ENCODE data around the gene CYP2B6. TPM values are rescaled to one million over a fixed set of nuclear protein-coding genes. Genes with fewer than 3 reads are reported as not detected.

The CYP2B6 gene
- total RNA-seq (under 1 TPM in 2 of 9 donors, not detected in 7; 0.15 to 0.32 TPM), polyA plus RNA-seq (under 1 TPM in 1 of 3 donors, not detected in 2; 0.22 TPM)
- long read RNA-seq, donor 1, result 0 reads
- long read RNA-seq, donor 2, result 0 reads
- long read RNA-seq, donor 3, result 0 reads
- long read RNA-seq, donor 4, result 0 reads
- long read RNA-seq, donor 5, result 0 reads
- long read RNA-seq, donor 6, result 0 reads
- long read RNA-seq, donor 7, result 0 reads
- long read RNA-seq, donor 8, result 0 reads
- long read RNA-seq, donor 9, result 0 reads
- long read RNA-seq, donor 10, result 0 reads

DNA sequence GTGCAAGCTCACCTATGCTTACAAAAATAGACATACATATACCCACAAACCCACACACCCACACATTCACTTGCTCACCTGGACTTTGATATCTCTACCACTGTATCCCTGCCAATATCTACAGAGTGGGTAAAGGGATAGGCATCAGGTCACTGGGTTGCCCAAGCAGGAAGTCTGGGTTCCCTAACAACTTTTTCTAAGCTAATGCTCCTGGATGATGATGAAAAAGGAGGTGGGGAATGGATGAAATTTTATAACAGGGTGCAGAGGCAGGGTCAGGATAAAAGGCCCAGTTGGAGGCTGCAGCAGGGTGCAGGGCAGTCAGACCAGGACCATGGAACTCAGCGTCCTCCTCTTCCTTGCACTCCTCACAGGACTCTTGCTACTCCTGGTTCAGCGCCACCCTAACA lies at the start of gene CYP2B6:
TSS of gene CYP2B6 (plus strand) at position 311 of the 410 bp plus-strand sequence. CDS start at position 335, 24 bp downstream.
- TF ChIP-seq, protein P1, sequence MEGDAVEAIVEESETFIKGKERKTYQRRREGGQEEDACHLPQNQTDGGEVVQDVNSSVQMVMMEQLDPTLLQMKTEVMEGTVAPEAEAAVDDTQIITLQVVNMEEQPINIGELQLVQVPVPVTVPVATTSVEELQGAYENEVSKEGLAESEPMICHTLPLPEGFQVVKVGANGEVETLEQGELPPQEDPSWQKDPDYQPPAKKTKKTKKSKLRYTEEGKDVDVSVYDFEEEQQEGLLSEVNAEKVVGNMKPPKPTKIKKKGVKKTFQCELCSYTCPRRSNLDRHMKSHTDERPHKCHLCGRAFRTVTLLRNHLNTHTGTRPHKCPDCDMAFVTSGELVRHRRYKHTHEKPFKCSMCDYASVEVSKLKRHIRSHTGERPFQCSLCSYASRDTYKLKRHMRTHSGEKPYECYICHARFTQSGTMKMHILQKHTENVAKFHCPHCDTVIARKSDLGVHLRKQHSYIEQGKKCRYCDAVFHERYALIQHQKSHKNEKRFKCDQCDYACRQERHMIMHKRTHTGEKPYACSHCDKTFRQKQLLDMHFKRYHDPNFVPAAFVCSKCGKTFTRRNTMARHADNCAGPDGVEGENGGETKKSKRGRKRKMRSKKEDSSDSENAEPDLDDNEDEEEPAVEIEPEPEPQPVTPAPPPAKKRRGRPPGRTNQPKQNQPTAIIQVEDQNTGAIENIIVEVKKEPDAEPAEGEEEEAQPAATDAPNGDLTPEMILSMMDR (IDR thresholded peaks at IDR 0.05), result no peak
- TF ChIP-seq POLR2A (IDR thresholded peaks at IDR 0.05), result no peak
- WGBS, 4 donors, result 77 to 94% (median 84%) methylated on average over 2 of the region's 2 CpGs
- H3K27me3 ChIP-seq, result no peaks in the 10 kb centered on the region
- no peaks in the 10 kb centered on the region for H3K9me3 ChIP-seq (replicated peaks in 1 of 3)
- H3K27ac ChIP-seq, result no peak within 1 kb of the TSS
- no peaks in the 10 kb centered on the region for H3K4me1 ChIP-seq (replicated peaks in 1 of 2)
- intact Hi-C loops (cut with DNase I), result no loop called here
- no peak for DNase-seq
- H3K4me3 ChIP-seq, result no peak within 1 kb of the TSS
- H3K36me3 ChIP-seq (replicated peaks in 1 of 2), result no peaks in the 10 kb centered on the region

DNA sequence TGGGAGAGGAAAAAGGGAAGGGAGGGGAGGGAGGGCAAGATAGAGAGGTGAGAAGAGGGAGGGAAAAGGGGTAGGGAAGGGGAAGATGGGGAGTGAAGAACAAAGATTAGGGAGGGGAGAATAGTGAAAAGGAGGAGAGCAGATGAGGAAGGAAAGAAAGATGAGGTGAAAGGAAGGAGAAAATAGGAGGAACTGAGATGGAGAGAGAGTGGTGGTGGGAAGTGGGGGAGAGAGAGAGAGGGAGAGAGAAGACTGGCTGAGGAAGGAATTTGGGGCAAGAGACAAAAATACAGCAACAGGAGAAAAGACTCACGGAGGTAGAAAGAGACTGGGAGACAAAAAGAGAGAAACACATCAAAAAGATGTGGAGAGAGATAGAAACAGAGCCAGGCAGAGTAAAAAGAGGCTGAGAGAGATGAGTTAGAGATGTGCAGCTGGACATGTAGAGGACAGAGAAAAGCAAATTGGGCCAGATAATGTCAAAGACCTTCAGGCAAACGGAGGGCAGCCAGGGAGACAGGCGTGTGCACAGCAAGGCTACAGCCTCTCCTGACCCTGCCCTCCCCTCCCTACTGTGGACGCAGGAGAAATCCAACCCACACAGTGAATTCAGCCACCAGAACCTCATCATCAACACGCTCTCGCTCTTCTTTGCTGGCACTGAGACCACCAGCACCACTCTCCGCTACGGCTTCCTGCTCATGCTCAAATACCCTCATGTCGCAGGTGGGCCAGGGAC lies 49.4 kb upstream of the CYP2B6 start:
- intact Hi-C loops (cut with DNase I), result no loop called here
- no peak for TF ChIP-seq POLR2A (IDR thresholded peaks at IDR 0.05)
- TF ChIP-seq, protein P1 (IDR thresholded peaks at IDR 0.05), result no peak
- WGBS, 4 donors, result 67 to 79% (median 70%) methylated on average over 8 to 9 of the region's 9 CpGs
- Histone ChIP-seq H3K4me3 (no peak overlapping the region), H3K9me3 (replicated peaks in 1 of 3) (no peaks in the 10 kb centered on the region), H3K27ac (no peak overlapping the region), H3K4me1 (replicated peaks in 1 of 2) (no peaks in the 10 kb centered on the region), H3K27me3 (no peaks in the 10 kb centered on the region), H3K36me3 (replicated peaks in 1 of 2) (no peaks in the 10 kb centered on the region)
- DNase-seq, result no peak

DNA sequence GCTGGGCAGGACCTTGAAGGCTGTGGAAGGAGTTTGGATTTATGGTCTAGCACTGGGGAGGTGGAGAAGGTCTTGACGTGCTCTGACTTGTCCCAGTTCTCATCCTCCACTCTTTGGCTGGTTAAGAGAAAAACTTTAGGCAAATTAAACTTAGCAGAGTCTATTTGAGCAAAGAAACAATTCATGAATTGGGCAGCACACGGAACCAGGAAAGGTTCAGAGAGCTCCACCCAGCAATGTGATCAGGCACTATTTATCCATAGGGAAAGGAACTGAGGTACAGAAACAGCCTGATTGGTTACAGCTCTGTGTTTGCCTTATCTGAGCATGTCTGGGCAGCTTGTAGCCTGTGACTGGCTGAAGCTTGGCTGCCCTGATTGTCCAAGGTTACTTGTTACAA lies 45.4 kb upstream of the CYP2B6 start:
- TF ChIP-seq, protein P1 (IDR thresholded peaks at IDR 0.05), result no peak
- no peak for TF ChIP-seq POLR2A (IDR thresholded peaks at IDR 0.05)
- Histone ChIP-seq H3K4me1 (replicated peaks in 1 of 2) (no peaks in the 10 kb centered on the region), H3K4me3 (no peak overlapping the region), H3K27ac (no peak overlapping the region), H3K27me3 (no peaks in the 10 kb centered on the region), H3K9me3 (replicated peaks in 1 of 3) (no peaks in the 10 kb centered on the region), H3K36me3 (replicated peaks in 1 of 2) (no peaks in the 10 kb centered on the region)
- intact Hi-C loops (cut with DNase I), result no loop called here
- WGBS, 4 donors, result 64 to 80% (median 73%) methylated on average over 2 of the region's 2 CpGs
- no peak for DNase-seq

DNA sequence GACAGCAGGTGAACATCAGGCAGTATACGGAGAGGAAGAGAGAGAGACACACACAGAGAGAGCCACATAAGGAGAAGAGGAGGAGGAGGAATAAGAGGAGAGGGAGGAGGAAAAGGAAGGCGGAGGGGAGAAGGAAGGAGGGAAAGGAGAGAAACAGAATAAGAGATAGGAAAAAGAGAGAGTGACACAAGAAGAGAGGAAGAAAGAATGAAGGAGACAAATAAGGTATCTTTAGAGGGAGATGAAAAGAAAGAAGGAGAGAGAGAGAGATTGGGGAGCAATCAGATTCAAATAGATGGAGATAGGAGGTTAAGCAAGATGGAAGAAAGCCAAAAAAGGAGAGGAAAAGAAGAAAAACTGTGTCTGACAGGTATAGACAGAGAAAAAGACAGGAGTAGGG lies 44.0 kb upstream of the CYP2B6 start:
- Histone ChIP-seq H3K4me1 (replicated peaks in 1 of 2) (no peaks in the 10 kb centered on the region), H3K27me3 (no peaks in the 10 kb centered on the region), H3K27ac (no peak overlapping the region), H3K36me3 (replicated peaks in 1 of 2) (no peaks in the 10 kb centered on the region), H3K4me3 (no peak overlapping the region), H3K9me3 (replicated peaks in 1 of 3) (no peaks in the 10 kb centered on the region)
- DNase-seq, result no peak
- TF ChIP-seq POLR2A (IDR thresholded peaks at IDR 0.05), result no peak
- TF ChIP-seq, protein P1 (IDR thresholded peaks at IDR 0.05), result no peak
- intact Hi-C loops (cut with DNase I), result no loop called here
- WGBS, 4 donors, result 83 to 93% (median 88%) methylated on average over 2 of the region's 2 CpGs
